GM19099 (cell line): ENCODE results near the gene RAB3GAP2.

Experiments
- POLR2A ChIP-seq: IDR thresholded peaks from 3 replicates; pipeline ENCODE4 v1.6.1; 2011; ENCODE audit warnings: low read depth; ENCODE audit not compliant: insufficient read length; ENCODE audit errors: extremely low read depth

The RAB3GAP2 gene

DNA sequence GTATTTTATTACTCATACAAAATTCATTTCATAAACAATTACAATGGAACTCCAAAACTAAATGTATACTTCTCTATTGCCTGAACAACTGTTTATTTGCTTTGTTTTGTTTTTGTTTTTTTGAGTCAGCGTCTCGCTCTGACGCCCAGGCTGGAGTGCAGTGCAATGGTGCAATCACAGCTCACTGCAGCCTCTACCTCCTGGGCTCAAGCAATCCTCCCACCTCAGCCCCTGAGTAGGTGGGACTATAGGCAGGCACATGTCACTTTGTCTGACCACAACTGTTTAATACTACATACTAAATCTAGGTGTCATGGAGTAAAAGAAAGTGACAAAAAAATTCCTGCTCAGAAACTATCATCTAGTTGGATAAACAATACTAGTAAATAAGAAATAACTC lies 49.3 kb downstream of the RAB3GAP2 start:
- TF ChIP-seq POLR2A, result no peak

DNA sequence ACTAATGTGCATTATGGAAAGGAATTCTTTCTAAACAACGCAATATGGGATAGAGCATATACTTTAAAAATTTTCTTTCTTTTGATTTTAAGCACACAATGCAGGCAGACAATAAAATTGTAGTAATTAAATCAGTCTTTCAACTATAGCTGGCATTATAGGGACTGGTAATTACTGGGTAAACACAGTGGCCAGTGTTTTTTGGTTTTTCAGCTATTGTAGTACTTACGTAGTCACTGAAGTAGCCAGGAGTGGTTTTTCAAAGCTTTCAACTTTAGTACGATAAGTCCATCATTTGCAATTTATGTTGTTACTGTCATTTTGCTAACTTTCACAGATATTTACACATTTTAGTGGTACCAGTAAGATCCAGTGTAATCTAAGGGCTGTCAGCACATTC lies 50.6 kb downstream of the RAB3GAP2 start:
- TF ChIP-seq POLR2A, result no peak

DNA sequence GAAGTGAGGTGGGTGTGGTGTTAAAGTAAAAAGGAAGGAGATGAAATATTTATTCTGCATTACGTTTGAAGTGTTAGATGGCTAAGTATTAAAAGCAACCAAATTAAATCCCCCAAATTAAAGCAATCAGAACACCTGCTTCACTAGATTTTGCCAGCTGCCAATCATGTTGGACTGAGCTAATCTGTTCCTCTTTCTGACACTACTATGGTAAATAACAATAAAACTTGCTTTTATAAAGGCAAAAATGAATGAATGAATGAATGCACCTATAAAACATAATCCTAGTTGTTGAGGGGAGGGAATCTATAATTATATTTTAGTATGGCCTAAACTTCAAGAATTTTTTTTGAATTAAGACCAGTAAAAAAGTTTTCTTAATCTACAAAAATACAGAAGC lies 51.0 kb downstream of the RAB3GAP2 start:
- TF ChIP-seq POLR2A, result no peak

DNA sequence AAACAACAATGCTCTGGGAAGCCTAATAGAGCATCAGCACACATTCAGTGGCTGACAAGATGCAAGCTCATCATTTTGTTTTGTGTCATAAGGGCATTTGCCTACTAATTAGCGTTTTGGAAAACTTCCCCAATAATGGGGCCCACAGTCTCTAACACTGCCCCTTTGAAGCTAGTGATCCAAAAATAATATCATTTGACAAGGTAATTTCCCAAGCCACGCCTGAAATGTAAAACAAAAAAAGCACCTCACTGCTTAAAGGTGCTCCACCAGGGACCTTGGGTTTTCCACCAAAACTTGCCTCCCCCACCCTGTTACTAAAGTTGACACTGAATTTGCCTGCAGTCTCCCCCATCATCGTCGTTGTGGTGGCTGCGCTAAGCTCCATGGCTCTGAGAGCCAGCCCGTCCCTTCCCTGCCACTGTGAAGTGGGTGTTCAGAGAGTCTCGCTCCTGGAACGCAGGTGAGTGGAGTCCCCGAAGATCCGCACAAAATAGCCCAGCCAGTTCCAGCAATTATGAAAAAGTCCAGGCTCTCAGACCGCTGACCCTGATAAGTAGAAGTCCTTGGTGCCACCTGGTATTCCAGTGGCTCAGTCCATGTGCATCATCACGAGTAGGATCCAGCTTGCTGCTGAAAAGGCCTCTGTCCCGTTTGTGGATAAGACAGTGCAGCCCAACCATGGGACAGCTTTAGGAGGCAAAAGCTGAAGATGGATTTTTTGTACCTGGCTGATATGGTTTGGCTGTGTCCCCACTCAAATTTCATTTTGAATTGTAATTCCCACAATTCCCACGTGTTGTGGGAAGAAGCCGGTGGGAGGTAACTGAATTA lies 52.2 kb downstream of the RAB3GAP2 start:
- TF ChIP-seq POLR2A, result peak; percentile 51

DNA sequence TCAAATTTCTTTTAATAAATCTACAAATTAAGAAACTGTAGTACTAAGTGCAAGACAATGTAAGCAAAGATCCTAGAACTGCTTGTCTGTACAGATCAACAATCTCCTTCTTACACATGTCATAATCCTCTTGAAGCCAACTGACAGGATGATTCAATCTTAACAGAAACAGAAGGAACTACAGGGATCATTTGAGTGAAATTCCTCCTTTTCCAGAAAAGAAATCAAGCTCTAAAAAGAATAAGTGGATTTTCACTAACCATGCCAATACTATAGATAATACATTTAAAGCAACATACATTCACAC lies 53.2 kb downstream of the RAB3GAP2 start:
- TF ChIP-seq POLR2A, result no peak

DNA sequence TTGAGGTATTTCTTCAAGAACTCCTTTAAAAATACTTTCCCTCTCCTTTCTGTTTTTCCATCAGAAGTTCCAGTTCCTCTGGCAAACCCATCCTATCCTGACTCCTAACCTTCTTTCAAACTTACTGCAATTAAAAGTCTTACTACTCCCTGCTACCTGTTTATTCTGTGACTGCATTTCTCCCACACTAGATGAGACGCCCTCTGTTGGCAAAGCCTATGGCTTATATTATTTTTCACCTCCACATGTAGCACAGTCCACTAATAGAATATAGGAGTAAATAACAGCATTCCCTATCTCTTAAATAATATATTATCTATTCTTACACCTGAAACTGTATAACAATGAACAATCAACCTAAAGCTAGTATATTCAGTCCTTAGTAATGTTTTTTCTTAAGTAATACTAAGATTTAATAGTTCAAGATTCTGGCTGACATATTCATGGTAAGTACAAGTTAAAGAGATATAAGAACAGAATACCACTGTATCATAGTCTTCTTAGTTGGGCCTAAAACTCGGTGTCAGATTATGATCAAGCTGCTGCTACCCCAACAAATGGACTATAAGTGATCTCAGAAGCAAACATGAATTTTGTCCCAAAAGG lies 54.8 kb downstream of the RAB3GAP2 start:
- TF ChIP-seq POLR2A, result no peak

DNA sequence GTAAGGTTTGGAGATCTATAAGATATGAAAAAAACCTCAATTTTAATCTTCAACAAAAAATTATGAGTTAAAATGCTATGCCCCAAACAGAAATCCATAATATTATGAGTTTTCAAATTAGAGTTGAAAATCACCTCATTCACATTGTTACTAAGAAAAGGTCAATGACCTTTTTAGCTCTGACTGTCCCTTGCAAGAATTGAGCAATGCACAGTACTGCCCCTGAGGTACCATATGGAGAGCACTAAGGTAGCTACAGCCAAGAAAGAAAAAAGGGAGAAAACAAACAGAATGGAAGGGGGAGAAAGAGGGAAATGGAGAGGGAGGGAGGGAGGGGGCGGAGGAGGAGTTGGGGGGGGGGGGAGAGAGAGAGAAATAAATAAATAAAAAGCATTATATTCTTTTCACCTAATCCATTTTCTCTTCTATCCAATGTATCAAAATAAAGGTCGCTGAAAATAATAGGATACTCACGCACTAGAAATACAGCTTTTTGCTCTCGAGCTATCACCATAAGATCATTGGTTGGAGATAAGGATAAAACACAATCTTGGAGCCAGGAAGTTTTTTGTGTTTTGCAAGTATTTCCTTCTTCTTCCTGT lies 58.8 kb downstream of the RAB3GAP2 start:
- no peak for TF ChIP-seq POLR2A

DNA sequence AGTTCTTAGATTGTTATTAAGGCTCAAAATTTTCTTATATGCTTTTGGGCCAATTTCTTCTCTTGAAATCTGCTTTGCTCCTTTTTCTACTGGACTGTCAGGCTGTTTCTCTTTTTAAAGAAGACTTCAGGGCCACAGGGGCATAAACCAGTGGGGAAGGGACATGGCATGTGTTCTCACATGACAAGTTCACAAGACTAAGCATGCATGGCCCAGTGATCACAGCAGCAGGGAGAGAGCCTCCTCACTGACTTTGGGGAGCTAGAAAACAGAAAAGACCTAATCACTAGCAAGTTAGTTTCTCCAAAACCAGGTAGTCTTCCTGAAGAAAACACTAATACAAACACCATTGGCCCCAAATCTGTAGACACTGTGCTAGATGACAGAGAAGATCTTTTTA lies 64.8 kb downstream of the RAB3GAP2 start:
- TF ChIP-seq POLR2A, result no peak

DNA sequence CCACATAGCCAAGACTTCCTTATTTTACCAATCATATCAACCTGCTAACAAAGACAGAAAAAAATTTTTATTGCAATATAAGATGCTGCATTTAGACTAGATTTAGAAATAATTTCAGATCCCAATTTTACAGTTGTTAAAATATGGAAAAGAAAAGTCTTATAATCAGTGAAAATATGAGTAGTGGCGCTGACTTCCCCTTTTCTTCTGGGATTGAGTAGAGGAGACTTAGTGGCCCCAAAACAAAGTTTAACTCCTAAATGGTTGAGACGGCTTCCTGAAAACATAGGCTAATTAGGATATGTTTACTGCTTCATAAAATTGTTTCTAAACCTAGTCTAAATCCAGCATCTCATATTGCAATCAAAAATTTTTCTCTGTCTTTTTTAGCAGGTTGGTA lies 68.4 kb downstream of the RAB3GAP2 start:
- TF ChIP-seq POLR2A, result no peak

DNA sequence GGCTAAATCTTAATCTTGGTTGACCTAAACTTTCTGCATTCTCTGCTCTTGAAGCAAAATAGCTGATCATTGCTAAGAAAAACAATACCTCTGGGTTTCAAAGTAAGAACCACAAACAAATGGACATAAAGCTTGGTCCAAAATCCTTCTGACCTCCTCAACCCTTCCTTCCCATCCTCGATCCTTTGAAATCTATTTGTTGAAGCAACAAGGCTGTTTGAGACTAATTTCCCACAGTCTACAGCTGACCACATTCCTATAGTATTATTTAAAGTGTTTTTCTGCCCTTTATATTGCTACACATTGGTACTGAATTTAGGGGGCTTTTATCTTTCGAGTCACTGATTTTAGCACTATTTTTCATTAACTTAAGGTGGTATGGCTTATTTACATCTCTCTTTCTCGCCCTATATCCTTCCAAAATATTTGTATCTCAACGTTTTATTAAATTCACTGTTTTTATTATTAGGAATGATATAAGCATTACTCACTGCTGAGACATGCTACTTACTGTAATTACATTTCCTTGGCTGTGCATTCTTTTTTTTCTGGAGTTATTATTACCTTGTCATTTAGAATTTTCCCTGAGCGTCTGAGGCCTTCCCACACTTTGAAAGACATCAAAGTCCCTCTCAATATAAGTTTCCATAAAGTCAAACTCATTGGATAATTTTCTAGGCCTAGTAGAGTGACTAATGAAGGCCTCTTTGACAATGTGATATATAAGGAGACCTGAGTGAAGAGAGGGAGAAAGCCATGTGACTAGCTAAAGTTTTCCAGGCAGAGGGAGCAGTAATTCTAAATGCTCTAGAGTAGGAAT lies 73.9 kb downstream of the RAB3GAP2 start:
- no peak for TF ChIP-seq POLR2A

DNA sequence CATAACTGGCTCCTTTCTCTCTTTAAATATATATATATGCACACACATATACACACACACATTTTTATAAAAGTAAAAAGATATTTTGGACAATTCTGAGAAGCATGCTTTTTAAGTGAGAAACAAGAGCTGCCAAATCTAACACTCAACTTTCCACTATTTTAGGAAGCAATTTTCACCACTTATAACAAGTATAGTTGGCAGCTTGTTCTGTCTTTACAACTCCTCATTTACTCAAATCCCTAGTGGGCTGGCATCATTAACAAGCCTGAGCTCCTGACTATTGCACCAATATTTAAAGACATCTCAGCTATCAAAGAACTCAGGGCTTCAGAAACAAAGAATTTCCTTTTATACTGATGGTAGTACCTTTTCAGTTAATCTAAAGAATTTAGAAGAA lies 76.6 kb downstream of the RAB3GAP2 start:
- no peak for TF ChIP-seq POLR2A

DNA sequence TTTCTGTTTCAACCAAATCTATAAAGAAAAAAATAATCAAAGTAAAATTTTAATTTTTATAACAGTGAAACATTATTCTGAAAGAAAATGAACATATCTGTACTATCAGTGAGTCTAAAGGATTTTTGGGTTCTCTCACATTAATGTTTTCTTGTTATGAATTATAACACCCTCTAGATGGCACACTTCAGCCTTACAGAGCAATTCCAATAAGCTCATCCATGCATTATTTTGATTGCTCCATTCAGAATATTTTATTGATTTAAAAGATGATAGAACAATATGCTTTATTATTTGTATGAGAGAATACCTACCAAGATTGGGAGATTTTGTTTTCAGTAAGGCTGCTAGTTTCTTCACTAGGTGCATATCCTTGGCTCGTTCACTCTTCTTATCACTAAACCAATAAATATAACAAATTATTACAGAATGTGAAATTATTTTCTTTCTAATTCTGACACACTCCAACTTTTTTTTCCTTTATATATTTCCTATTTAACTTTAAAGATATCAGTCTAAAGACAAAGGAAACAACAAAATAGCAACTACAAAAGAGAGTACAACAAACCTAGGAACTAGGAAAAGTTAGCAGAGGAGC lies 82.4 kb downstream of the RAB3GAP2 start:
- TF ChIP-seq POLR2A, result no peak

DNA sequence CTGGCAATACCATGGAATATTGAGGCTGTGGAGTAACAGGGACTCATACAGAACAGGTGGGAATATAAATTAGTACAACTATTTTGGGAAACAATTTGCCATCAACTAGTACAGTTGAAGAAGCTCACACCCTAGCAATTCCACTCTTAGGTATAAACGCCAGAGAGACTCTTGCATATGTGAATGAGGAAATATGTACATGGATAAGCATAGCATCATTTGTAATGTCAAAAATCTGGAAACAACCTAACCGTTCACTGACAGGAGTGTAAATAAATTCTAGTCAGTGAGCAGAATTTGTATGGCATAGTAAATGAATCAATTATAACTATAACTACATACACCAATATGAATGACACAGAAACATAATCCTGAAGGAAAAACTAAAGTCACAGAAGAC lies 83.7 kb downstream of the RAB3GAP2 start:
- no peak for TF ChIP-seq POLR2A

DNA sequence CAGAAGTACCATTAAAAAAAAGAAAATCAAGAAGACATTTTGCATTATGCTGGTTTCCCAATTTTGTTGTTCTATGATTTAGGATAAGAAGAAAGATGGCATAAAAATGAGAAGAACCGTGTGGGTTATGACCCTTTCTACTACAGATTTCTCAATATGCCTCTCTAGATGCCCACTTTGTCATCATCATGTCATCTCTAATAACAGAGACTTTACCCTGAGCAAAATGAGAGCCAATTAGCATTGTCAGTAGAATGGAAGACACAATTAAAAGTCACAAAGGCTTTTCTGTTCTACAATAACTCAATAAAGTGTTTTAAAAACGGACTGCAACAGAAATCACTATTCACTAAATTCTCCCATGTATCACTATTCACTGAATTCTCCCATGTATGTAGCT lies 85.5 kb downstream of the RAB3GAP2 start:
- TF ChIP-seq POLR2A, result no peak

DNA sequence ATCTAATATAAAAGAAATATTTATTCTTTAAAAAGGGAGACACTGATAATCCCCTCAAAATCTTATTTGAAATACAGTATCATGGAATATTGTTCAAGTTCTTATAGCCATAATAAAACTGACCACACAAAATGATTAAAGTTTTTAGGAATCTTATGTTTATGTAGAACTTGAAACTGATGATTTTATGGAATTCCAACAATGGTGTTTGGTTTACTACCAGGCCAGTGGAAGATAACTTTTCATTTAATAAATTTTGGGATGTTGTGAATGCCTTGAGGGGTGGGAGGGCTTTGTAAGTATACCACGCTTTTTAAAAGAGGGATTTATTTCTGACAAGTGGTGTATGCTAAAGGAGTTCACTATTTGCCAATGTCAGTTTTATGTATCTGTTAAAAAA lies 87.7 kb downstream of the RAB3GAP2 start:
- TF ChIP-seq POLR2A, result no peak
